Hematopoietic multipotent progenitor cell treated with erythropoietin and hydrocortisone succinate and interleukin-3 and kit ligand, for 15 days (in vitro differentiated cells): Measurements from ENCODE around the gene CFAP300.

ENCODE experiments used
- DNase-seq: peaks from one replicate; pipeline ENCODE4 v3.0.0-alpha.2; 2015; ENCODE audit warnings: low spot score

The CFAP300 gene

DNA sequence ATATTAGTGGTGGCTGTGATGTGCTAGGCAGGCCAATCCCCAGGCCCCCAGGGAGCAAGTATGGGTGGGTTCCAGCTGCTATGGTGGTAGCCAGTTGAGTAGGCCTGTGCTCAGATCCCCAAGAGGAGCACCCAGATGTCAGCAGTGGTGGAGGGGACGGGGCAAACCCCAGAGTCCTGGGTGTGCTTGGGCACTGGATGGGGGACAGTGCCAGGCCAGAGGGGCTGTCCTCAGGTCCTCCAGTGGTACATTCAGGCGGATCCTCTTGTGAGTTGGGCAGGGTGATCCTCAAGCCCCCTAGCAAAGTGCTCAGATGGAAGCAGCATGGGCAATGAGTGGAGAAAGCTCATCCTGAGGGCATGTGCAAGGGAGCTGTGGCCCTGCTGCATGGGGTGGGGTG is 26.0 kb downstream of the CFAP300 start:
- no peak for DNase-seq

DNA sequence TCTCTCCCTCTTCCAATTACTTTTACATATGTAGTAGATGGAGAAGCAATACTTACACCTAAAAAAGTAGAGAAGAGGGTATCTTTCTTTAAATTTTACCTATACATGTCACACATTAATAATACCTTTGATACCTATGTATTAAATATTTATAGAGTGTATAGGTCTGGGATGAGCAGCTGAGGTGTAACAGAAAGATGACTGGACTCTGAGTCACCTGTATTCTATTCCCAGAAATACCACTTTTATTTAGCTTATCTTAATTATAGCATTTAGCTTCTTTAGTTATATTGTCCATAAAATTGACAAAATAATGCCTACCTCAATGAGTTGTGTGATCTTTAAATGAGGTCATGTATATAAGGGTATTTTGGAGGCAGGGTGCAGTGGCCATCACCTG is 32.4 kb downstream of the CFAP300 start:
- no peak for DNase-seq

DNA sequence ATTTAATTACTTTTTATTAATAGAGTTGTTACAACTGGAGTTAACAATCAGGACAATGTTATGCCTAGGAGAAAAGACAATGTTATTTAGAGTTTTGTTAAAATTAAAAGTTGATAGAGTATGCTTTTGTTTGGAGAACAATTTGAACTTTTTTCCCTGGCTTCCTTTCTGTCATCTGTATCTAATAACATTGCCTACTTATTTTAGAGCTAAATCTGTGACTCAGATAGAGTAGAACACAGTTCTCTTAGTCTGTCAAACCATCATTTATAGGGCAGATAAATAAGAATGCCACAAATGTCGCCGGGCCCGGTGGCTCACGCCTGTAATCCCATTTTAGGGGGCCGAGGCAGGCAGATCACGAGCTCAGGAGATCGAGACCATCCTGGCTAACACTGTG is 34.1 kb downstream of the CFAP300 start:
- no peak for DNase-seq

DNA sequence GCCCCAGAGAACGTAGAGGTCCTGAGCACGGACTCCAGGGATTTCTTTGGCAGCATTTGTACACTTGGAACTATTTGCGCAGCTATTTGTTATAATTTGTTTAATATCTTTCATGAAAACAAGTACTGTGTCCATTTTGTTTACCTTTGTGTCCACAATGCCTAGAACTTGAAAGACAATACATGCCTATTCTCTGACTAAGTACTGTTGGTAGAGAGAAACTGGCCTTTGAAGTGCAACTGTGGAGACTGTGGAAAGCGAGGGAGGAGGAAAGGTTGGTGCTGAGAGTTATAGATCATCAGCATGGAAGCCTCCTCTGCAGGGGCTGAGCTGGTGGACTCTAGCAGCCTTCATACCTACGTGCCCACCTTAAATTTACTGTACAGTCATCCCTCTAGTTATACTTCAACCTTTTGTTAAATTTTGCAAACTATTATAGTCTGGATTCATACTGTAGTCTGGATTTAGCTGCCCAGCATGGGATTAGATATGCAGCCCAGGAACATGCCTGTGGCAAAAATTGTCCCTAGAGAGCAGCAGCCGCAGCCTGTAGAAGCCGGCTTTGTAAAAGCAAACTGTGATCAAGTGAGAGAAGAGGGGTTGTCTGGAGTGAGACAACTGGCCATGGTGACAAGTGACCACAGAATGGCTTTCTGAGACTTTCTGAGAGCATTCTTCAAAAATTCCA is 38.8 kb downstream of the CFAP300 start:
- DNase-seq, result no peak

DNA sequence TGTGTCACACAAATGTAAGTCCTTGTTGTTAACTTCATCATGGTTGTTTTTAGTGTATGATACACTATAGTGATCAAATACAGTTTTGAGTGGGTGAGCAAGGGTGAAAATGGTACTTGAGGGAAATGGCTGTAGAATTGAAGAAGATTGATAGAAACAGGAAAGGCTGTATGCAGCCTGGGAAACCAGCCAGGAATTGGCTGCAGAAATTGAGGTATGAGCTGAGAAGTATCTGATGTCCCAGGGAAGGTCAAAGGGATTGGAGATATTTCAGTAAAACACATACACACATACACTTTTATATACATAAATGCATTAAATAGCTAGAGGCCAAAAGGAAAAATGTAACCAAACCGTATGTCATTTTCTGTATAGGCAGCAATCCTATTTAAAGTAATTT is 49.9 kb downstream of the CFAP300 start:
- DNase-seq, result no peak

DNA sequence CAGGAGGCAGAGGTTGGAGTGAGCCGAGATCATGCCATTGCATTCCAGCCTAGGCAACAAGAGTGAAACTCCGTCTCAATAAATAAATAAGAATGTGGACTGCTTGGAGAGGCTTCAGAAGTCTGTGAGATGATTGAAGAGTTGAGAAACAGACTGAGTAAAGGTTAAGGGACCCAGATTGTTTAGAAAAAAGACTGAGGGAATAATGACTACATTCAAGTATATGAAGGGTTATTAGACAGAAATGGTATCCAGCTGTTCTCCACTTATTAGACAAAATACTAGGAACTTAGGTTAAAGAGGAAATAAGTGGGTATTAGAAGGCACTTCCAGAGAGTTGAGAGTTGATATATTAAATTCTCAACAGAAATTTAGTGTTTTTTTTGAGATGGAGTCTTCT is 52.5 kb downstream of the CFAP300 start:
- DNase-seq, result no peak

DNA sequence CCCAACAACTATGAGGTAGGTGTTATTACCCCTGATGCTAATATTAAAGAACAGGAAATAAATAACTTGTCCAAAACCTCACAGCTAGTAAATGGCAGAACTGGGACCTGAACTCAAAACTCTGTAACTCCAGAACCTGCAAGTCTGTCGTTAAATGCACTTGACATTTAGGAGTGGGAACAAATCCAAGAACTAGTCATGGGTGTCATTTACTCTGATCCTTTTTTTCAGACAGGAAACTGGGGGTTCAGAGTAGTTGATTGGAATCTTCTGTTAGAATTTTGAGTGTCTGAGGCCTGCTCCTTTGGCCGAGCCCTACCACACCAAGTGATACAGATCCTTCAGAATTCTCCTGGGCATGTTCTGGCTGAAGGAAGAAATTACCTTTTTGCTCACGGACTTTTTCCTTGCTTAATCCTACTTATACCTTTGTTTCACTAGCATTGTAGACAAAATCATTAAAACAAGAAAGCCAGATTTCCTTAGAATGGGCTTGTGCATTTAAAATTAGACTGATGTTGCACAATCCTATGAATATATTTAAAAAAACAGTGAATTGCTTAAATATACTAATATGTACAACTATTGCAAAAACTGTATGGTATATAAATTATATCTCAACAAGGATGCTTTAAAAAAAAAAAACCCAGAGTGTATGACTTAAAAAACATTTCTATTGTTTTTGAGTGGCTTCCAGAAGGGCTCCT is 61.6 kb downstream of the CFAP300 start:
- no peak for DNase-seq

DNA sequence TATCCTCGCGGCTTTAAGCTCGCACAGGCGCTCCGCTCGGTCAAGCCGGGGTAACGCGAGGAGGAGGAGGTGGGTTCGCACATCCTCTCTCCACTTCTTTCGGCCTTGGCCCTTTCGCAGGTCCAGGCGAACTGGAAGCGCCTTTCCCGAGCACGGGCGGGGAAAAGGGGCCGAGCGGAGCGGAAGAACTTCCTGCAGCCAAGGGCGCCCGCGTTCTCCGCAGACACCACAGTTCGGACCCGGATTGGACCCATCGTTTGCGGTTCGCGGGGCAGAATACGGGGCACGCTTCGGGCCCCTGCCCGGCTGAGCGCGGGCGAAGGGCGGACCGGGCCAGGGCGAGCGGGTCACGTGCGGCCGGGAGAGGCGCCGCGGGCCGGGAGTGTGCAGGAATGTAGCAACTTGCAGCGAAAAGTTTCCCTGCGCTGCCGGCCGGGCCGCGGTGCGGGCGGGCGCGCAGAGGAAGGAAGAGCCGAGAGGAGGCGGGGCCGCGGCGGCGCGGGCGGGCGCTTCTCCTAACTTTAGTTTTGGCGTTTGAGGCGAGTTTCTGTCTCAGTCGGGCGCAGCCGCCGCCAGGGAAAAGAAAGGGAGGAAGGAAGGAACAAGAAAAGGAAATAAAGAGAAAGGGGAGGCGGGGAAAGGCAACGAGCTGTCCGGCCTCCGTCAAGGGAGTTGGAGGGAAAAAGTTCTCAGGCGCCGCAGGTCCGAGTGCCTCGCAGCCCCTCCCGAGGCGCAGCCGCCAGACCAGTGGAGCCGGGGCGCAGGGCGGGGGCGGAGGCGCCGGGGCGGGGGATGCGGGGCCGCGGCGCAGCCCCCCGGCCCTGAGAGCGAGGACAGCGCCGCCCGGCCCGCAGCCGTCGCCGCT is 62.9 kb downstream of the CFAP300 start, which contains the start of gene YAP1:
Gene YAP1 (plus strand): TSS at position 552 of the 865 bp plus-strand sequence. CDS start 402 bp downstream, outside the sequence.
- DNase-seq, result no peak

DNA sequence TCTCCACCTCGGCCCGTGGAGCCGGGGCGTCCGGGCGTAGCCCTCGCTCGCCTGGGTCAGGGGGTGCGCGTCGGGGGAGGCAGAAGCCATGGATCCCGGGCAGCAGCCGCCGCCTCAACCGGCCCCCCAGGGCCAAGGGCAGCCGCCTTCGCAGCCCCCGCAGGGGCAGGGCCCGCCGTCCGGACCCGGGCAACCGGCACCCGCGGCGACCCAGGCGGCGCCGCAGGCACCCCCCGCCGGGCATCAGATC is 63.4 kb downstream of the CFAP300 start:
- DNase-seq, result no peak

DNA sequence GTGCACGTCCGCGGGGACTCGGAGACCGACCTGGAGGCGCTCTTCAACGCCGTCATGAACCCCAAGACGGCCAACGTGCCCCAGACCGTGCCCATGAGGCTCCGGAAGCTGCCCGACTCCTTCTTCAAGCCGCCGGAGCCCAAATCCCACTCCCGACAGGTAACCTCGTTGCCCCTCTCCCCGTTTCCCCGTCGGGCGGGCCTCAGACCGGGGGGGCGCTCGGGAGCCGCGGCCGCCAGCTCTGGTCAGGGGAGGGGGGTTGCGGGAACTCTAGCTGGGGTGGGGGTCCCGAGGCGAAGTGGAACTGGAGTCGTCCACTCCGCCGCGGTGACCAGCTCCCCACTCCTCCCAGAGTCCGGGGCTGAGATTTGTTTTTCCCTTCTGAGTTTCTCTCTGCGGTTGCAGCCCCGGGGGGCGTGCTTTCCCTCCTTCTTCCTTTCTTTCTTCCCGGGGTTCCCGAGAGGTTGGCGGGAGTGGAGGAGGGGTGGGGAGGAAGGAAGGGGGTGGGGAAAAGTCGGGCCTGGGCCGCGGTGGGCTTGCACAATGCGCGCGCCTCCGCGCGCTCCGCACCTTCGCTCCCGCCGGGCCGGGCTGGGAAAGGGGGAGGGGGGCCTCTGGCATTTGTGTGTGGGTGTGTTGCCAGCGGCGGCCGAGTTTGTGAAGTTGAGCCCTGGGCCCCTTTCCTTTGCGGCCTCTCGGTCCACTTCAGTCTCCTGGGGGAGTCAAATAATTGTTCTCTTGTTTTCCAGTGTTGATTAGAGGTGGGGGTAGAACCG is 64.0 kb downstream of the CFAP300 start:
- DNase-seq, result no peak

DNA sequence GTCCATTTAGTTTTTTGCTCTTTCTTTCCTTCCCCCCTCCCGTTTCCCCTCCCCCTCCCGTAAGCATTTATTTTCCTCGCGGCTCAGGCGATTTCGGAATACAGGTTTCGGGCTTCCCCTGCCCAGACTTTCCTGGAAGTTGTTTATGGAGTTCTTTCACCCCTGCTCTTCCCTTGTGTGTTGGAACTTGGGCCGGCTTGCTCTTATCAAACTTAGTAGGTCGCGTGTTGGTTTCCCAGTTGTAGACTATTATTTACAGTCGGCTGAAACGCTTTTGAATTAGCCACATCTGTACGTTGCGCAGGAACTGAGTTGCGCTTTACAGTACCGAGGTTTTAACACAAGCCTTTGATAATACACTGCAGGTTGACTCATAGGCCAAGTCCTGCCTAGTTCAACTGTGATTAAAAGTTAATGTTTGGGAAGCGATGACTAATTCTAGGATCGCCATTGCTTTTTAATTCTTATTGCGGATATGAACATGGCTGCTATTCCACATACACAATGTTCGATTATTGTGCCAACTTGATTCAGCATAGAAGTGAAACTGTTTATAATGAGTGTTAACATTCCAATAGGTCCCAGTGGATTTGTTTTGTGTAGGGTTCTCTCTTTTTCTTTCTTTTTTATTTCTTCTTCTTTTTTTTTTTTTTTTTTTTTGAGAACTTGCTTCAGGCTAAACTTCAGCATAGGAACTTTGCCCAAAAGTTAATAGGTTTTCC is 64.7 kb downstream of the CFAP300 start:
- DNase-seq, result no peak

DNA sequence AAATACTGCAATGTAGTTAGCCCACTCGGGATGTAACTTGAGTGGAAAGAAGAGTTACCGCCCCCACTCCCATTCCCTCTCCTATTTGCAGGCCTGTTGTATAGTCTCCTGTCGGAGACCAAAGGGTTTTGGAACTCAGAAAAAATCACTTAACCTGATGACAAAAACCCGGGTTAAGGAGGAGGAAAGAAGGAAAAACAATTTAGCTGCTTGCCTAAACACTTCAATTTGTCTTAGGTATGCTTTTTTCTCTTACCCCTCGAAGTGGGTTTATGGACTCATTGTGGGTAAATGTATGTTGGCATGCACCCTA is 65.2 kb downstream of the CFAP300 start:
- DNase-seq, result no peak

DNA sequence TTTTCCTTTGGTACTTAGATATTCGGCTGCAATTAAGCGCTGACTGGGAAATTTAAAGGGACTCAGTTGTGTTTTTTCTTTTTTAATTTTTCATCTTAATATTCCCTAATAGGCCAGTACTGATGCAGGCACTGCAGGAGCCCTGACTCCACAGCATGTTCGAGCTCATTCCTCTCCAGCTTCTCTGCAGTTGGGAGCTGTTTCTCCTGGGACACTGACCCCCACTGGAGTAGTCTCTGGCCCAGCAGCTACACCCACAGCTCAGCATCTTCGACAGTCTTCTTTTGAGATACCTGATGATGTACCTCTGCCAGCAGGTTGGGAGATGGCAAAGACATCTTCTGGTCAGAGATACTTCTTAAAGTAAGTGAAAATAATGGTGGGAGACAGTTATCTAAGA is 66.8 kb downstream of the CFAP300 start:
- no peak for DNase-seq

DNA sequence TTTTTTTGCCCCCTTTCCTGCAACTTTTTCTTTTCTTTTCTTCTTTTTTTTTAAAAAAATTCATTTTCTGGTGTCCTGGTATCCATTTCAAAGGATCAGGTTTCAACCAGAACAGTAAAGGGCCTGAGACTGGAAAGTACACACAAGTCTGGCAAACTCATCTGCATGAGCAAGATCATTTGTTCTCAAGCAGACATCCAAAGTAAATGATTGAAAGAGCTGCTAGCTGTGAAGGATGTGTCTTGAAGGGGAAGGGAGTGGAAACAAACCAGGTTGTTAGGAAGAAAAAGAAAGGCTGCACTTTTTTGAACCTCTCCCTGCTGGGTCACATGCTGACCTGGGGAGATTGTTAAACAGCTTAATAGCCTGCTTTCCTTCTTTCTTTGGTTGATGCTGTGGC is 68.3 kb downstream of the CFAP300 start:
- DNase-seq, result no peak

DNA sequence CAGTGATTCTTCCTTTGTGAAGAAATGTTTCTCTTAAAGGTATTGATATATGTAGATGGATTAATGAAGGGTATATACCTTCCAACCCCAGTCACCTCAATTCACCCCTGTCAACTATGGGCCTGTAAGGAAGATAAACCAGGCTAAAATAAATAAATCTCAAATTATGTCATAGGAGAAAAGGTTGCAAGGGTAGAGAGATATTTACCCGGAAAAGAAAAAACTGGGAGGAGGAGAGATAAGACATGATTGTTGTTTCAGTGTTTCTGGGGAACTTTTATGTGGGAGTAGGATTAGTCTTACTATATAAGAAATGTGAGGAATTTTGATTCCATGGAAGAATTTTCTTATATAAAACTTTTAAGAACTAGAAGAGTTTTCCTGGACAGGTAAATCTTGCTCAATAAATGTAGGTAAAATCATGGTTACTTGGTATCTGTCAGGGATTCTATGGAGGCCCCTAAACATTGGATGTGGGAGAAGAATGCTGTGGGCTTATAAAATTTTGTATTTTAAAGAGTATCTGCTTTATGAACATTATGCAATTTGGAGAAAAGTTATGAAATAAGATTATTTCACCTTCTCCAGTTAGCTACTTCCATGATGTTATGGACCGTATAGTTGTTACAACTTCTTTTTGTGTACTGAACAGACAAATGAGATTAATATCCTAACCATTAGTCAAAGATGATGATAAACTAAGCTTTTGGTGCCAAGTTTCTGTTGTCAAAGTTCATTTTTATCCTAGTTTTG is 69.4 kb downstream of the CFAP300 start:
- DNase-seq, result no peak

DNA sequence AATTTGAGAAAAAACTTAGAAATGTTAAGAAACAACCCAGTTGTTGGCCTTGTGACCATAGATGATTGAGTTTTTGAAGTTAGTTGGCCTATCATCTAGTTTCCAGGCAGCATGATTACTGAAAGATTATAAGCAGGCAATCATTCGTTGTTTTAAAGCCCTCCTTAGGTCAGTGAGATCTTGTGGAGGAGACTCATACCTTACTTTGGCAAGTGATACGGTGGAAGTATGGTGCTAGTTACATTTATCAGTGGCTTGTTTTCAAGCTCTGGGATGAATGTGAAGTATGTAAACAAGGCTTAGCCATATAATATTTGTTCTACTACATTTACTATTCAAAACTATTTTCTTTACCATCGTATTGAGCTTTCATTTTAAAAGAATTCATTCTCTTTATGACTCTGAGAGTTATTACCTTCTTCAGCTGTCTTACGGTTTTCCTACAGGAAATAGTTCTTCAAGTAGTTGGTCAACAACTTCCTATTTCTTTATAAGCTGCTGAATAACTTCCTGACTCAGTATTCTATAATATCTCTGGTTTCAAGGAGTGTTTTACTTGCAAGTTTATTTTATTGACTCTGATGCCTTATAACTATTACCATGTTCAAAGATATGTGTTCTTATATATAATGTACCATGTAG is 70.4 kb downstream of the CFAP300 start:
- DNase-seq, result no peak

DNA sequence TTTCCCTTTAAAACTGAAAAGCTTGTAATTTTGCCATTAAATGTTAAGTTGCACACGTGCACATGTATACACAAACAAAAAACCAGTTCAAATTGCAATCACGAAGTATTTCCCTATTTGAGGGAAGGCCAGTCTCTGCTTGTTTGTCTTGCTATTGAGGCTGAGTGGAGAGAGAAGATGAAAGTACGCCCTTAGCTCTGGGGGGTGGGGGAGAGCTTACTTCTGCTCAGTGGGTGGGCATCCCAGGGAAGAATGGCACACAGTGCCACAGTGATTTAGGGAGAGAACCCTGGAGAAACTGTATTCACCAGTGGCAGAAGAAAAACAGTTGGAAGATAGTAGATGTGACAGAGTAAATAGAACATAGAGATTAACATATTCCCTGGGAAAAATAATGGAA is 71.7 kb downstream of the CFAP300 start:
- DNase-seq, result no peak

DNA sequence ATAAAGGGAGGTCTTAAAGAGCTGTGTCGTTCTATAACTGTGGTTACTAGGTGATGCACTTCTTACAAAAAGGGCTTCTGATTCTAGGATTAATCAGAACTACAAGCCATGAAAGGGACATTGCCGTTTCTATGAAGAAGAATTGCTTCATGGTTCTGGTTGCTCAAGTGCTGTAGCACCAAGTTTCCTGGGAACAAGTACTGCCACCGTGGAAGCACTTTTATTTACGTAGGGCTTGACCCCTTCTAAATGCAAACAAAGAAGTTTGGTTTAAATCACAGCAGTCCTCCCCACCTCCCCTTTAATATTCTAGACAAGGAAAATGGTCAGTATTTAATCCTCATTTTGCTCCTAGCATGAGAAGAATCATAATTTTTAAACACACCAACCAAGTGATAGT is 72.8 kb downstream of the CFAP300 start:
- no peak for DNase-seq

DNA sequence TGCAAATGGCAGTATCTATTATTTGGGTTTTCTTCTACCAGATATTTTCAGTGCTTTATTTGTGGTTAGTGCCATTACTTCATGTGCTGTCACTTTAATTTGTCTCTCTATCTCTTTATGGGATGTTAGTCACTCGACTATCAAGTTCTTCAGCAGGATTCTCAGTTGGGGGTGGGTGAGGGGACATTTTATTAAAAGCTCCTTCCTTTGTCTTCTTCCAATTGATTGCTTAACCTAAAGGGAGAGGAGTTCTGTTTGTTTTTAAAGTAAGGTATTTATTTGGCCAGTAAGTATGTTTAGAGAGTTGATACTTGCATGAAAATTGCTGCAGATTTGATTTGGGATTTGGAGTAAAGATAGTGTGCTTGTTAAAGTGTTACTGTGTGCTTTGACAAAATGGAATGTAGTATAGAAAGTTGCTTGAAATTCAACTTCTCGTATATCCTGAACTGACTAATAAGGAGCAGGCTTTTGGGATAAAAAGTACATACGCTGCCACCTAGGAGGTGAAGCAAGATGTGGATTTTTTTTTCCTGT is 73.3 kb downstream of the CFAP300 start:
- DNase-seq, result no peak

DNA sequence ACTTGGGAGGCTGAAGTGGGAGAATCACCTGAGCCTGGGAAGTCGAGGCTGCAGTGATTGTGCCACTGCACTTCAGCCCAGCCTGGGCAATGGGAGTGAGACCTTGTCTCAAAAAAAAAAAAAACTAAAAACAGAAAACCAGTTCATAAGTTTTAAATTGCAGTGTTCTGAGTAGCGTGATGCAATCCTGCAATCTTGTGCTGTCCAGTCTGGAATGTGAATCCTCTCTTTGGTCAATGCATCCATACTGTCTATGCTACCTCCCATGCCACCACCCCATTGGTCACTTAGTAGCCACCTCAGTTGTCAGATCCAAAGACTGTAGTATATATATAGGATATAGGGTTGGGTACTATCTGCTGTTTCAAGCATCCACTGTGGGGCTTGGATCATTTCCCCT is 74.1 kb downstream of the CFAP300 start:
- DNase-seq, result no peak
